B cell (primary cell): ENCODE measurements around the gene PRKN.

Experiments
- EZH2 ChIP-seq: IDR thresholded peaks from 2 replicates; pipeline ENCODE4 v1.6.1; 2012; ENCODE audit warnings: borderline replicate concordance, low read depth, mild to moderate bottlenecking, moderate library complexity, low read length; ENCODE audit not compliant: insufficient read depth, poor library complexity, severe bottlenecking
- TF ChIP-seq, protein P1 (sequence below): fragments of 200-600 bp; IDR thresholded peaks from one replicate; pipeline ENCODE4 v1.8.0; 2022; ENCODE audit warnings: antibody characterized with exemption, mild to moderate bottlenecking

DNA sequence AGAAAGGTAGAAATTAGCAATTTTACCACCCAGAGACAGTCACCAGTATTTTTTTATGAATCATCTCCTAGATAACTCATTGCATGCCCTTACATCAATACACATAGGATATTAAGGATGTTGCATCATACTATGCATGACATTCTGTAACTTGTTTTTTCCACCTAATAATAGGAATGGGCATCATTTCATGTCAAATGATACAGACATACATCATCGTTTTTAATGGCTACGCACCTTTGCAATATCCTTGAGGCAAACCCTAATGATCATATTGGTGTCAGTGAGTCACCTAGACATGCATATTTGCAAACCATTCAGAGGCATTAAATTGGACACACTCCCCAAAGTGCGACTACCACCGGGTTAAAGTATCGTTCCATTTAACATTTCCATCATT is 1144.0 kb downstream of the PRKN start:
- TF ChIP-seq, protein P1, sequence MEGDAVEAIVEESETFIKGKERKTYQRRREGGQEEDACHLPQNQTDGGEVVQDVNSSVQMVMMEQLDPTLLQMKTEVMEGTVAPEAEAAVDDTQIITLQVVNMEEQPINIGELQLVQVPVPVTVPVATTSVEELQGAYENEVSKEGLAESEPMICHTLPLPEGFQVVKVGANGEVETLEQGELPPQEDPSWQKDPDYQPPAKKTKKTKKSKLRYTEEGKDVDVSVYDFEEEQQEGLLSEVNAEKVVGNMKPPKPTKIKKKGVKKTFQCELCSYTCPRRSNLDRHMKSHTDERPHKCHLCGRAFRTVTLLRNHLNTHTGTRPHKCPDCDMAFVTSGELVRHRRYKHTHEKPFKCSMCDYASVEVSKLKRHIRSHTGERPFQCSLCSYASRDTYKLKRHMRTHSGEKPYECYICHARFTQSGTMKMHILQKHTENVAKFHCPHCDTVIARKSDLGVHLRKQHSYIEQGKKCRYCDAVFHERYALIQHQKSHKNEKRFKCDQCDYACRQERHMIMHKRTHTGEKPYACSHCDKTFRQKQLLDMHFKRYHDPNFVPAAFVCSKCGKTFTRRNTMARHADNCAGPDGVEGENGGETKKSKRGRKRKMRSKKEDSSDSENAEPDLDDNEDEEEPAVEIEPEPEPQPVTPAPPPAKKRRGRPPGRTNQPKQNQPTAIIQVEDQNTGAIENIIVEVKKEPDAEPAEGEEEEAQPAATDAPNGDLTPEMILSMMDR: no peak
- TF ChIP-seq EZH2: no peak
